ENCODE data around the gene SEC16A.

- TF ChIP-seq EZH2phosphoT487 (IDR thresholded peaks at IDR 0.05; ENCODE audit: low read length) (no peak), CTCF (IDR thresholded peaks at IDR 0.05; ENCODE audit: low read length) (no peak), EZH2 (optimal IDR thresholded peaks at IDR 0.05; ENCODE audit: low read depth, low read length) (no peak)
These were observed 4.2 kb upstream of the SEC16A start for GRCh38 chr9:136486823-136487620.
